GM13977 (cell line): ENCODE data around the gene TTLL10.

ENCODE experiments used
- DNase-seq: peaks from one replicate; pipeline ENCODE4 v3.0.0; 2012; ENCODE audit warnings: low spot score
- in situ Hi-C: fragments of 300-500 bp; cut with MboI; formaldehyde crosslinking; loops from one replicate; pipeline ENCODE4 v1.12.0; 2022; ENCODE audit warnings: low sequenced_read_pairs, low pct_unique_long_range_greater_than_20kb, mixed read lengths, inconsistent platforms; ENCODE audit not compliant: unreplicated experiment
- TF ChIP-seq, protein P1 (sequence below): IDR thresholded peaks from 2 replicates; pipeline ENCODE4 v1.5.1; 2012; ENCODE audit warnings: mild to moderate bottlenecking, control low read depth; ENCODE audit not compliant: insufficient read depth; ENCODE audit errors: extremely low read depth, missing control alignments

The TTLL10 gene

DNA sequence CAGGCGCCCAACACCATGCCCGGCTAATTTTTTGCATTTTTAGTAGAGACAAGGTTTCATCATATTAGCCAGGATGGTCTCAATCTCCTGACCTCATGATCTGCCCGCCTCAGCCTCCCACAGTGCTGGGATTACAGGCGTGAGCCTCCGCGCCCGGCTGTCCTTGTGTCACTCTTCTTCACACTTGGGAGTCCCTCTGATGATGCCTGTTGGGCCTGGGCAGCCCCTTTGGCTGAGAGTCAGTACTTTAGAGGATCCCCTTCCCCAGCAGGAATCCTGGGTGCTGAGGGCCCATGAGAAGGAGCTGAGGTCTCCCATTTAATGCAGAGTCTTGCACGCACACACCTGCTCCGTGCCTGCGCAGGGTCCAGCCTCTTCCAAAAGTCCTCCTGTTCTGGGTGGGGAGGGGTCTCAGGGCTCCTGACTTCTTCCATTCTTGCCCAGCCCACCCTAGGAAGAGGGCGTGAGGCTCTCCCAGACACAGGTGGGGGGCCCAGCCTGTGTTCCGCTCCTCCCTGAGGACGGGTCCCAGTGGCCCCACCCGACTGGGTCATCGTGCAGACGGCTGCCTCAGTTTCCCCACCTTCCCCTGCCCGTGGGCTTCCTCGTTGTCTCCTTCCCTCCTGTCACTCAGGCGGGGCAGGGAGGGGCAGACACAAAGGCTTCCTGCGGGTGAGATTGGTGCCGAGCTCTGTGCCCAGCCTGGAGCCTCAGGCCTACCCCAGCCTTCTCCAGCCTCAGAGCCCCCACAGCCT, 3.9 kb downstream of the TTLL10 start:
- no peak for DNase-seq
- TF ChIP-seq, protein P1, sequence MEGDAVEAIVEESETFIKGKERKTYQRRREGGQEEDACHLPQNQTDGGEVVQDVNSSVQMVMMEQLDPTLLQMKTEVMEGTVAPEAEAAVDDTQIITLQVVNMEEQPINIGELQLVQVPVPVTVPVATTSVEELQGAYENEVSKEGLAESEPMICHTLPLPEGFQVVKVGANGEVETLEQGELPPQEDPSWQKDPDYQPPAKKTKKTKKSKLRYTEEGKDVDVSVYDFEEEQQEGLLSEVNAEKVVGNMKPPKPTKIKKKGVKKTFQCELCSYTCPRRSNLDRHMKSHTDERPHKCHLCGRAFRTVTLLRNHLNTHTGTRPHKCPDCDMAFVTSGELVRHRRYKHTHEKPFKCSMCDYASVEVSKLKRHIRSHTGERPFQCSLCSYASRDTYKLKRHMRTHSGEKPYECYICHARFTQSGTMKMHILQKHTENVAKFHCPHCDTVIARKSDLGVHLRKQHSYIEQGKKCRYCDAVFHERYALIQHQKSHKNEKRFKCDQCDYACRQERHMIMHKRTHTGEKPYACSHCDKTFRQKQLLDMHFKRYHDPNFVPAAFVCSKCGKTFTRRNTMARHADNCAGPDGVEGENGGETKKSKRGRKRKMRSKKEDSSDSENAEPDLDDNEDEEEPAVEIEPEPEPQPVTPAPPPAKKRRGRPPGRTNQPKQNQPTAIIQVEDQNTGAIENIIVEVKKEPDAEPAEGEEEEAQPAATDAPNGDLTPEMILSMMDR = no peak
- in situ Hi-C loops = no loop called here

DNA sequence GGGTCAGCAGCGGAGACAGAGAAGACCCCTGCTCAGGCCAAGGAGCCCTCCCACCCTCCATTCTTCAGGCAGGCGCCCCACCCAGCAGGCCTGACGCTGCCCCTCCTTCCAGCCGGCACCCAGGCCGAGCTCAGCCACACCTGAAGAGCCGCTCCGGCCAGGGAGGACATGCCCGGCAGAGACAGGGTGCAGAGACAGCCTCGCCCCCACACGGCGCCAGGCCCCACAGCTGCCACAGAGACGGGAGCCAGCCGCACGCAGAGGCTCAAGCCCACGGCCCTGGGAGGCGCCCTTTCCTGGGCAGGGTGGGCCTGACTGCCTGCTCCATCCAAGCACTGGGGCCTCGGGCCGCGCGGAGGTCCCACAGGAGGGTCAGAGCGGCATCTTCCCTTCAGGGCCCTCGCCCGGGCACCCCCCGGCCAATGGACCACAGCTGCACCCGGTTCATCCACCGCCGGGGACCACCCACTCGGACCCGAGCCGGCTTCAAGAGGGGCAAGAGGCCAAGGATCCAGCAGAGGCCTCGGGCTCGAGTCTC, 5.2 kb downstream of the TTLL10 start:
- DNase-seq = no peak
- TF ChIP-seq, protein P1 = no peak
- in situ Hi-C loops = no loop called here

DNA sequence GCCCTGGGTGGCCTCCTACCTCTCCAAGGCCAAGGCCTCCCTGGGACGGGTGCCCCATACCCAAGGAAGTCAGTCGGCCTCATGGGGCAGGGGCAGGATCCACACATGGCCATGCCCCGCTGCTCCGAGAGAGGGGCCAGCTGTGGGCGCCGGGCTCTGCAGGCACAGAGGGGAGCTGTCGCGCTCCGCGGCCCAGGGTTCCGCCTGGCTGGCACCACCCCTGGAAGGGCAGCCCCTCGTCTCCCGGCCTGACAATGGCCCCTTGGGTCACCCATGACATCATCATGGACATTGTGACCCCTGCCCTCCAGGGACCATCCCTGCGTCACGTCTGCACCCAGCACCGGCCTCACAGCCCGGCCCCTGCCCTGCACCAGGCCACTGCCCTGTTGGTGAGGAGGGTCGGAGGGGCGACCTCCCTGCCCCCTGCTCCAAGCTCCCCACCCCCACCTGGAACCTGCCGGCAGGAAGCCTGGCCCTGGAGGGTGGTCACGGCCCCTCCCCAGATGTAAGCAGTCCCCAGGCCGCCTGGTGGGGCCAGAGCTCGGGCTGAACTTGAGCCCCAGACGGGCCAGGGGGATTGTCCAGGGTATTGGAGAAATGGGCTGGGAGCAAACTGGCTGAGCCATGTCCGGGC, 5.8 kb downstream of the TTLL10 start:
- no peak for DNase-seq
- TF ChIP-seq, protein P1 = no peak
- in situ Hi-C loops = no loop called here

DNA sequence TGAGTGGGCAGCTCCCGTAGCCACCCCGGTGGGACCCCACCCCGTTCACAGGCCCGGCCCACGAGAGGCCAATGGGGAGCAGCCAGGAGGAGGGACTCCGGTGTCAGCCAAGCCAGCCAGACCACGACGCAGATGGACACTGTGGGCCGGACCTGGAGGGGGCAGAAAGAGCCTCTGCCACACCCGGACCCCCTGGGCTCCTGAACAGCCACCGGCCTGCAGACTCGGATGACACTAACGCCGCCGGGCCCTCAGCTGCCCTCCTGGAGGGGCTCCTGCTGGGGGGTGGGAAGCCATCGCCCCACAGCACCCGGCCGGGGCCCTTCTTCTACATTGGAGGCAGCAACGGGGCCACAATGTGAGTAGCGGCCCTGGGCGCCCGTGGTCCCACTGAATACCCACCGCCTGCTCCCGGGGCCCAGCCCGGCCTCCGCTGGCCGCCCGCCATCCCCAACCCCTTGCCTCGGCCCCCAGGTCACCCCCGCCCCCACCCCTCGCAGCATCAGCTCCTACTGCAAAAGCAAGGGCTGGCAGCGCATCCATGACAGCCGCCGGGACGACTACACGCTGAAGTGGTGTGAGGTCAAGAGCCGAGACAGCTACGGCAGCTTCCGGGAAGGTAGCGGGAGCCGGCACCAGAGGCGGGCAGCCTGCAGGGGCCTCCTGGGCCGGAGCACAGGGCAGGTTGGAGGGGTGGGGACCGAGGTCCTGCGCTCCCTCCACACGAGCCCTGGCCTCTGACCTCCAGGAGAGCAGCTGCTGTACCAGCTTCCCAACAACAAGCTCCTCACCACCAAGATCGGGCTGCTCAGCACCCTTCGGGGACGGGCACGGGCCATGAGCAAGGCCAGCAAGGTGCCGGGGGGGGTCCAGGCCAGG, 6.5 kb downstream of the TTLL10 start:
- DNase-seq = no peak
- TF ChIP-seq, protein P1 = no peak
- in situ Hi-C loops = no loop called here

DNA sequence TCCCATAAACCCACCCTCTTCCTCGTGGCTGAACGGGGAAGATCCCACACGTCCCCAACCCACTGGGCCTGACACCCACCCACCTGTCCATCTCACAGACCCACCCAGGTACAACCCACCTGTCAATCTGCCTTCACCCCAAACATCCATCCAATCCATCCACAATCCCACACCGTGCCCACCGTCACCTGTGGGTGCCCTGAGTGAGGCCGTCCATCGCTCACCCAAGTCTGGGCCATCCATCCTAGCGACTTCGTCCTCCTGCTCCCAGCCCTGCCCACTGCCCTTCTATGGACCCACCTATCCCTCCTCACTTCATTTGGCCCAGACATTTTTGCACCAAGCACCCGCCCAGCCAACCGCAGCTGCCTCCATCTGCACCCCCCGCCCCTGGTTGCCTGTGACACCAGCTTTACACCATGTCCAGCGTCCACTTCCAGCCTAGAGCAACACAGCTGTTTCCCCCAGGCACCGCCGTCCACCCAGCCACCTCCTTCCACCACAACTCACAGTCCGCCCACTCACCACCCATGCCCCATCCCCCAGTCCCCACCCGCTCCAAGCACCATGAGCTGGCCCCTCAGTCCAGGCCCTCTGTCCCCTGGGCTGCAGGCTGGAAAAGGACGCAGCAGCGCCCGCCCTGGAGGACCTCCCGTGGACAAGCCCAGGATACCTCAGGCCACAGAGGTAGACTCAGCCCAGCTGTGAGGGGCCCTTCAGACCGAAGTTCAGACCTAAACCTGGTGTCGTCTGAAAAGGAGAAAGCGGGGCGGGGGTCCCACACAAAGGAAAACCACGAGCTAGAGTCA, 7.7 kb downstream of the TTLL10 start:
- in situ Hi-C loops = no loop called here
- TF ChIP-seq, protein P1 = no peak
- DNase-seq = no peak
